Neuronal stem cell (in vitro differentiated cells): ENCODE data around the gene B4GALNT4.

Experiments used
- DNase-seq: peaks from one replicate; pipeline ENCODE4 v3.0.0-alpha.2; 2013; ENCODE audit warnings: low spot score
- H2AFZ ChIP-seq: one replicate; pipeline ENCODE4 v1.6.1; 2013; ENCODE audit warnings: mild to moderate bottlenecking, low read length, inconsistent platforms
- H2AK5ac ChIP-seq: 2 replicates; pipeline ENCODE4 v1.6.1; 2013; ENCODE audit warnings: low read depth, mild to moderate bottlenecking, inconsistent platforms, low read length, moderate library complexity, mixed read lengths
- H2BK120ac ChIP-seq: 2 replicates; pipeline ENCODE4 v1.6.1; 2013; ENCODE audit warnings: low read depth, mild to moderate bottlenecking, inconsistent platforms, low read length, moderate library complexity, mixed read lengths
- H2BK12ac ChIP-seq: one replicate; pipeline ENCODE4 v1.6.1; 2013; ENCODE audit warnings: low read length, inconsistent platforms
- H2BK15ac ChIP-seq: 2 replicates; pipeline ENCODE4 v1.6.1; 2013; ENCODE audit warnings: mild to moderate bottlenecking, low read length, inconsistent platforms, mixed read lengths
- H2BK5ac ChIP-seq: one replicate; pipeline ENCODE4 v1.6.1; 2013; ENCODE audit warnings: inconsistent platforms, mild to moderate bottlenecking, low read length, moderate library complexity
- H3K14ac ChIP-seq: one replicate; pipeline ENCODE4 v1.6.1; 2013; ENCODE audit warnings: low read length, inconsistent platforms
- H3K18ac ChIP-seq: 2 replicates; pipeline ENCODE4 v1.6.1; 2013; ENCODE audit warnings: low read length, inconsistent platforms
- H3K23ac ChIP-seq: 2 replicates; pipeline ENCODE4 v1.6.1; 2013; ENCODE audit warnings: low read depth, mild to moderate bottlenecking, mixed read lengths, low read length, inconsistent platforms; ENCODE audit not compliant: poor library complexity
- H3K27ac ChIP-seq: replicated peaks from 3 replicates; pipeline ENCODE4 v1.5.1; 2013; ENCODE audit warnings: low read length, inconsistent platforms
- H3K27me3 ChIP-seq, 3 experiments: 2 replicates each; pipeline ENCODE4 v1.6.1; 2013; ENCODE audit warnings: low read length in 3 of 3, mild to moderate bottlenecking in 2 of 3, inconsistent platforms in 1 of 3, low read depth in 1 of 3, mixed read lengths in 1 of 3, moderate library complexity in 1 of 3; ENCODE audit not compliant: control insufficient read depth in 3 of 3, insufficient read depth in 3 of 3
- H3K36me3 ChIP-seq, 2 donors: replicated peaks in 1 of 2; 2 replicates each; pipeline ENCODE4 v1.6.1; 2013; ENCODE audit warnings: low read length in 2 of 2; ENCODE audit not compliant: control insufficient read depth in 2 of 2, insufficient read depth in 2 of 2
- H3K4ac ChIP-seq: 2 replicates; pipeline ENCODE4 v1.6.1; 2013; ENCODE audit warnings: inconsistent platforms, mild to moderate bottlenecking, low read length, moderate library complexity
- H3K4me1 ChIP-seq, 2 donors: 1 replicate in 1 of 2; 2 replicates in 1 of 2; pipeline ENCODE4 v1.6.1; 2013; ENCODE audit warnings: low read length in 2 of 2, low read depth in 1 of 2; ENCODE audit not compliant: control insufficient read depth in 2 of 2, insufficient read depth in 1 of 2
- H3K4me2 ChIP-seq: one replicate; pipeline ENCODE4 v1.6.1; 2013; ENCODE audit warnings: mild to moderate bottlenecking, low read length, inconsistent platforms; ENCODE audit not compliant: insufficient read depth, poor library complexity, severe bottlenecking
- H3K4me3 ChIP-seq, 2 donors: 2 replicates each; pipeline ENCODE4 v1.5.1; 2013; ENCODE audit warnings: low read length in 2 of 2, mild to moderate bottlenecking in 2 of 2, inconsistent platforms in 1 of 2, moderate library complexity in 1 of 2
- H3K79me1 ChIP-seq: one replicate; pipeline ENCODE4 v1.6.1; 2013; ENCODE audit warnings: low read depth, mild to moderate bottlenecking, inconsistent platforms, low read length, moderate library complexity
- H3K9ac ChIP-seq: one replicate; pipeline ENCODE4 v1.6.1; 2013; ENCODE audit warnings: mild to moderate bottlenecking, low read depth, low read length, inconsistent platforms; ENCODE audit not compliant: poor library complexity
- H3K9me3 ChIP-seq, 2 donors: replicated peaks in 1 of 2; 2 replicates each; pipeline versions ENCODE3 to v1.6.1; 2013; ENCODE audit warnings: low read length in 2 of 2, mild to moderate bottlenecking in 2 of 2, inconsistent platforms in 1 of 2, low read depth in 1 of 2, mixed read lengths in 1 of 2, moderate library complexity in 1 of 2; ENCODE audit not compliant: control insufficient read depth in 2 of 2, insufficient read depth in 1 of 2
- H4K8ac ChIP-seq: one replicate; pipeline ENCODE4 v1.6.1; 2013; ENCODE audit warnings: low read depth, mild to moderate bottlenecking, inconsistent platforms, low read length, moderate library complexity
- H4K91ac ChIP-seq: one replicate; pipeline ENCODE4 v1.6.1; 2013; ENCODE audit warnings: low read length, low read depth, mild to moderate bottlenecking, inconsistent platforms; ENCODE audit not compliant: poor library complexity
- WGBS, 2 donors: extraction: QIAGEN DNeasy Blood & Tissue Kit; methylation state at CpG; one replicate each; pipeline ENCODE4 v1.1.7; 2013; ENCODE audit warnings: missing lambda C conversion rate in 2 of 2, mixed read lengths in 1 of 2; ENCODE audit not compliant: insufficient read length in 2 of 2, insufficient replicate concordance in 1 of 2; ENCODE audit errors: extremely low coverage in 2 of 2; 5-methylcytosine and 5-hydroxymethylcytosine counted together

B4GALNT4 gene

DNA sequence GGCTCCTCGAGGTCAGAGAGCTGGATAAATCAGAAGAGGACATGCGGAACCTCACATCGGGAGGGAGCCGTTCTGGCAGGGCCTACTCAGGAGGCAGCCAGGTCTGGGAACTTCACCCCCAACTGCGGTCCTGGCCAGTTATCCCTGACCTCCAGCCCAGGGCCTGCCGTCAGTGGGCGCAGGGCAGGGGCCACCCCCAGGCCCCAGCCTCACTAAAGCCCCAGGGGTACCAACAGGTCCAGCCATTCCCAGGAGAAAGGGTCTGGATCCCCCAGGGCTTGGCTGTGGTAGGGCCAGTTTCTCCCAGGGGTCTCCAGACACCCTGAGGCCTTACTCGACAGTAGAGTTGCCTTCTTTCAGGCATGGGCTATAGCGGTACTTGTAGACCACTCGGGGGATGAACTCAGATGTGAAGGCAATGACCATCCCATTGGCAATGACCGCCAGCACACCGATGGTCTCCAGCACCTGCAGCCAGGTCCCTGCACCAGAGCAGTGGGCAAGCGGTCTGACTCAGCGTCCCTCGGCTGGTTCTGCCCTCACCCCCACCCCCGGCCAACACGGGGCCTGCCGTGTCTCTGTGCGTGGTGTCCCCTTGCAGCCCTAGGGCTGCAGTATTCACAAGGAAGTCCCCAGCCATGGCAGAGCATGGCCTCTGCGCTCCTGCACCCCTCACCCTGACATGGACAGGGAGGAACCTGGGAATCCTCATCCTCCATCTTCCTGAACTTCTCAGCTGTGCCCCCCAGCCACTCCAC lies 50.1 kb downstream of the B4GALNT4 start:
- Histone ChIP-seq H2BK5ac (no peak overlapping the region), H3K4me1 (peaks cover 0 to 7% of the 10 kb centered on the region in 2 donors), H3K9ac (no peak overlapping the region), H2BK15ac (peak overlapping the region; percentile 9), H2AK5ac (peak overlapping the region; percentile 75), H3K36me3 (no peaks in the 10 kb centered on the region), H4K8ac (peak overlapping the region; percentile 48), H2BK120ac (no peak overlapping the region), H2BK12ac (no peak overlapping the region), H3K4me2 (no peak overlapping the region), H3K18ac (peak overlapping the region; percentile 48), H3K4ac (no peak overlapping the region), H3K27ac (no peak overlapping the region), H2AFZ (no peak overlapping the region), H3K27me3 (peaks cover 15 to 60% (median 40%) of the 10 kb centered on the region in 3 experiments), H3K23ac (no peak overlapping the region), H3K4me3 (no peak overlapping the region), H3K9me3 (peaks cover 0 to 3% of the 10 kb centered on the region in 2 donors), H3K79me1 (no peaks in the 10 kb centered on the region), H3K14ac (peak overlapping the region; percentile 89), H4K91ac (no peak overlapping the region)
- no peak for DNase-seq
- no CpG with 5 or more reads among the region's 20 CpGs for WGBS, 2 donors

DNA sequence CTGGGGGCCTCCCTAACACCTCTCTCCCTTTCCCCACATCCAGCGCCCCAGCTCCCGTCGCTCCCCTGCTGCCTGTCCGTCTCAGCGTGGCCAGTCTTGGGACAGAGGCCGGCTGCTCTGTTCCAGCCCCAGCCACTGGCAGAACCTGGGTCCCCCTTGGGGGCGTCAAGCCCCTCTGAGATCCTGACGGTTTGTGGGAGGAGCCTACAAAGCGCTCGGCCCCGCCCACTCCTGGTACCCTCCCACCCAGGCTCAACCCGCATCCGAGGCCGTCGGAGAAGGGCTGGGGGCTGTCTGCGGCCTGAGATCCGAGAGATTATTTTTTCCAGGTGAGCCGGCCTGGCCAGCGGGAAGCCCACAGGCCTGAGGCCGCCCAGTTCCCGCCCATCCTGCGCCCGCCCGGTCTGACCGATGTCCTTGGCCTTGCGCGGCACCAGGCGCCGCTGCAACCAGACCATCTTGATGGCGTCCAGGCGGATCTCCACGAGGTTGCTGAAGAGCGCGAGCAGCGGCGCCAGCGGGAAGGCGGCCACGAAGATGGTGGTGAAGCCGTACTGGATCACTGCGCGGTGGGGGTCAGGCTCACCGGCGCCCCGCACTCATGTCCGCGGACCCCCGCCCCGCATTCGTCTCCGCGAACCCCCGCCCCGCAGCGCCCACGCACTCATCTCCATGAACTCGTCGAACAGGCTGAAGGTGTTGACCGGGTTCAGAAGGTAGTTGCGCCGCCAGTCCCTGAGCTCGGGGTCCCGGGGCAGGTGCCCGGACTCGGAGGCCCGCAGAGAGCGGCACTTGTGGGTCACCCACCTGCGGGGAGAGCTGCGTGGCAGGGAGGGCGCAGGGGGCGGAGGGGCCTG lies 51.0 kb downstream of the B4GALNT4 start:
- Histone ChIP-seq H3K36me3 (no peaks in the 10 kb centered on the region), H4K91ac (no peak overlapping the region), H2AK5ac (peak overlapping the region; percentile 75), H3K4me1 (peaks cover 0 to 5% of the 10 kb centered on the region in 2 donors), H3K4me2 (no peak overlapping the region), H2BK5ac (no peak overlapping the region), H3K9ac (no peak overlapping the region), H2BK15ac (peak overlapping the region; percentile 75), H4K8ac (no peak overlapping the region), H3K27me3 (peaks cover 15 to 55% (median 36%) of the 10 kb centered on the region in 3 experiments), H3K79me1 (no peaks in the 10 kb centered on the region), H3K27ac (no peak overlapping the region), H3K18ac (peak overlapping the region; percentile 48), H3K14ac (peak overlapping the region; percentile 89), H3K23ac (peak overlapping the region; percentile 55), H2BK12ac (no peak overlapping the region), H3K9me3 (peaks cover 0 to 2% of the 10 kb centered on the region in 2 donors), H2BK120ac (no peak overlapping the region), H3K4me3 (no peak overlapping the region), H3K4ac (no peak overlapping the region), H2AFZ (no peak overlapping the region)
- no CpG with 5 or more reads among the region's 71 CpGs for WGBS, 2 donors
- no peak for DNase-seq

DNA sequence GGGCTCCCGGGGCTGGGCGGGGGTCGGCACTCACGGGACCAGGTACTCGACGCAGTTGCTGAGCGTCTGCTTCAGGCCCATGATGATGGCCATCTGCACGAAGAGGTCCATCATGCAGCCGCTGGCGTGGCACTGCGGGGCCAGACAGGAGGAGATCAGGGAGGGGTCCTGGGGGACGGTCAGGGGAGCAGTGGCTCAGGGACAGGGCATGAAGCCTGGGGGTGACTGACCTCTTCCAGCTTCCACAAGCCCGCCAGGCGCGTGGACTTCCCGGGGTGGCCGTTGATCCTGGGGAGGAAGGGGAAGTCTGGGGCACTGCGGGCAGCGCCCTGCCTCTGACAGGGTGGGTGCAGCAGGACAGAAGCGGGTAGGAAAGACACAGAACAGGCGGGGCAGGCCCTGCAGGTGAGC lies 51.6 kb downstream of the B4GALNT4 start:
- H3K4me3 ChIP-seq = no peak overlapping the region
- no peak overlapping the region for H3K27ac ChIP-seq
- no peak for DNase-seq
- peaks cover 12 to 48% (median 30%) of the 10 kb centered on the region in 3 experiments for H3K27me3 ChIP-seq
- peaks cover 0 to 2% of the 10 kb centered on the region in 2 donors for H3K4me1 ChIP-seq
- WGBS, 2 donors = no CpG with 5 or more reads among the region's 21 CpGs
- no peak overlapping the region for H2BK120ac ChIP-seq
- no peaks in the 10 kb centered on the region for H3K36me3 ChIP-seq
- no peak overlapping the region for H2AFZ ChIP-seq
- no peak overlapping the region for H3K4ac ChIP-seq
- H2AK5ac ChIP-seq = no peak overlapping the region
- no peak overlapping the region for H3K9ac ChIP-seq
- no peak overlapping the region for H3K18ac ChIP-seq
- no peak overlapping the region for H2BK5ac ChIP-seq
- peak overlapping the region; percentile 38 for H3K14ac ChIP-seq
- peaks cover 0 to 2% of the 10 kb centered on the region in 2 donors for H3K9me3 ChIP-seq
- no peak overlapping the region for H3K23ac ChIP-seq
- H4K8ac ChIP-seq = no peak overlapping the region
- H3K79me1 ChIP-seq = no peaks in the 10 kb centered on the region
- H2BK12ac ChIP-seq = no peak overlapping the region
- H3K4me2 ChIP-seq = no peak overlapping the region
- H2BK15ac ChIP-seq = peak overlapping the region; percentile 75
- no peak overlapping the region for H4K91ac ChIP-seq

DNA sequence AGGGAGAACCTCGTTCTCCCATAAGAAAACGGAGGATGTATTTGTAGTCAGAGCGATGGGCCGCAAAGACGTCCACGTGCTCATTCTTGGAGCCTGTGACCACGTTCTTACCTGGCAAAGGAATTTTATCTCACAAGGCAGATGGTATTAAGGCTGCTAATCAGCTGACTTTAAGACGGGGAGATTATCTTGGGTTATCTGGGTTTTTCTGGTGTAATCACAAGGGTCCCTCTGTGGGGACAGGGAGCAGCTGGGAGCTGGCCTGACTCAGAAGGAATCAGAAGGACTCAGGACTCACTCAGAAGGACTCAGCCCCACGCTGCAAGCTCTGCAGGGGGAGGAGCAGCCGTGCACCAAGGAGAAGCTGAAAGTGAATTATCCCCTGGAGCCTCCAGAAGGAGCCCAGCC lies 53.0 kb downstream of the B4GALNT4 start:
- Histone ChIP-seq H2AFZ (no peak overlapping the region), H4K8ac (no peak overlapping the region), H3K14ac (no peak overlapping the region), H4K91ac (no peak overlapping the region), H3K23ac (no peak overlapping the region), H3K4ac (no peak overlapping the region), H3K79me1 (no peaks in the 10 kb centered on the region), H2BK15ac (no peak overlapping the region), H3K9ac (no peak overlapping the region), H2AK5ac (no peak overlapping the region), H2BK12ac (no peak overlapping the region), H2BK120ac (no peak overlapping the region), H3K4me2 (no peak overlapping the region), H3K4me1 (no peaks in the 10 kb centered on the region), H3K27ac (no peak overlapping the region), H3K36me3 (no peaks in the 10 kb centered on the region), H2BK5ac (no peak overlapping the region), H3K18ac (no peak overlapping the region), H3K27me3 (peaks cover 2 to 35% (median 18%) of the 10 kb centered on the region in 3 experiments), H3K4me3 (no peak overlapping the region), H3K9me3 (no peaks in the 10 kb centered on the region)
- no peak for DNase-seq
- WGBS, 2 donors = no CpG with 5 or more reads among the region's 10 CpGs
